ENCODE measurements around the gene EPHA6. TPM values are rescaled to one million over a fixed set of nuclear protein-coding genes. Genes with fewer than 3 reads are reported as not detected.

EPHA6 gene
- total RNA-seq, 2 experiments from 2014 or later: not detected

DNA sequence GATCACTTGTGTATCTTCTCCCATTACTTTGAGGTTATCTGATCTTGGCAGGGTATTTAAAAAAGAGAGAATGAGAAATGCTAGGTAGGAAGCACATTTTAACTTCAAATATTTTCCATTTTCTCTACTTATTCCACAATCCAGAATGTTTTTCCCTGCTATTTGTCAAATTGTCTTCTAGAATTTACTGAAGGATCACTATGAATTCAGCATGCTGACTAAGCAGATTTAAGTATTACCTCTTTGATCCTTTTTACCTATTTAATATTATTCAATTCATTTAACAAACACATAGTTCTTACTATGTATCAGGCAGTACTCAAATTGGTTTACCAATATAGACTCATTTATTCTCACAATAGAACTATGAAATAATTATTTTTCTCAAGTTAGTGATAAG lies 486.7 kb downstream of the EPHA6 start:
- no peaks in the 10 kb centered on the region for H3K4me1 Mint-ChIP-seq (ENCODE audit: low read depth)
- ChIA-PET CTCF (no interaction called here), POLR2A (no interaction called here)

DNA sequence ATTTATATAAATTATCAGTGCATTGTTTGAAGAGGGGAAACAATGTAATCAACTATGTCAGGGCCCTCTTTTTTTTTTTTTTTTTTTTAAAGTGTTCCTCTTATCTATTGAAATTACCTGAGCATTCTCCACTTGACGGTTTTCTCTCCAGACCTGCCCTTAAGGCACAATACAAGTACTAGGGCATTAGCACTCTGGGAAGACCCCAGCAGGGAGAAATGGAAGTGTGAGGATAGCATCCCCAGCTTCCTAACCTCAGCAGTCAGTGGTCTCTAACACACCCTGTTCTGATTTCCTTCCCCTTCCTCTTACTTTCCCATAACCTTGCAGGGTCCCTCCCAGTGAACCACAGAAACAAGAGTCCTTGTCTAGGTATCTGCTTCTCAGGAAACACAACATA lies 491.8 kb downstream of the EPHA6 start:
- no peaks in the 10 kb centered on the region for H3K4me1 ChIP-seq (ENCODE audit: insufficient read depth, low read length)
- H3K27ac ChIP-seq (ENCODE audit: low read depth in 1 of 2, low read length in 2 of 2): no peak overlapping the region
- ChIA-PET POLR2A (no interaction called here), CTCF (no interaction called here)
- no peak for ATAC-seq (ENCODE audit: poor library complexity)
- no peak for DNase-seq
- H3K4me1 Mint-ChIP-seq (ENCODE audit: low read depth): no peaks in the 10 kb centered on the region
- no peaks in the 10 kb centered on the region for H3K36me3 ChIP-seq (ENCODE audit: insufficient read depth, low read length)
- H3K36me3 Mint-ChIP-seq (ENCODE audit: low read depth): no peaks in the 10 kb centered on the region
- H3K9me3 Mint-ChIP-seq: peaks cover 3% of the 10 kb centered on the region
- H3K4me3 Mint-ChIP-seq: no peak overlapping the region
- TF ChIP-seq, protein P1, sequence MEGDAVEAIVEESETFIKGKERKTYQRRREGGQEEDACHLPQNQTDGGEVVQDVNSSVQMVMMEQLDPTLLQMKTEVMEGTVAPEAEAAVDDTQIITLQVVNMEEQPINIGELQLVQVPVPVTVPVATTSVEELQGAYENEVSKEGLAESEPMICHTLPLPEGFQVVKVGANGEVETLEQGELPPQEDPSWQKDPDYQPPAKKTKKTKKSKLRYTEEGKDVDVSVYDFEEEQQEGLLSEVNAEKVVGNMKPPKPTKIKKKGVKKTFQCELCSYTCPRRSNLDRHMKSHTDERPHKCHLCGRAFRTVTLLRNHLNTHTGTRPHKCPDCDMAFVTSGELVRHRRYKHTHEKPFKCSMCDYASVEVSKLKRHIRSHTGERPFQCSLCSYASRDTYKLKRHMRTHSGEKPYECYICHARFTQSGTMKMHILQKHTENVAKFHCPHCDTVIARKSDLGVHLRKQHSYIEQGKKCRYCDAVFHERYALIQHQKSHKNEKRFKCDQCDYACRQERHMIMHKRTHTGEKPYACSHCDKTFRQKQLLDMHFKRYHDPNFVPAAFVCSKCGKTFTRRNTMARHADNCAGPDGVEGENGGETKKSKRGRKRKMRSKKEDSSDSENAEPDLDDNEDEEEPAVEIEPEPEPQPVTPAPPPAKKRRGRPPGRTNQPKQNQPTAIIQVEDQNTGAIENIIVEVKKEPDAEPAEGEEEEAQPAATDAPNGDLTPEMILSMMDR (IDR thresholded peaks at IDR 0.05): no peak
- no peak overlapping the region for H3K27ac Mint-ChIP-seq
- H3K27me3 ChIP-seq (ENCODE audit: control insufficient read depth in 1 of 2, insufficient read depth in 2 of 2, low read length in 2 of 2): no peaks in the 10 kb centered on the region
- intact Hi-C loops (cut with DNase I, micrococcal nuclease): no loop called here
- H3K27me3 Mint-ChIP-seq: no peaks in the 10 kb centered on the region
- H3K9me3 ChIP-seq (ENCODE audit: control insufficient read depth in 1 of 2, insufficient read depth in 1 of 2, low read length in 2 of 2): no peaks in the 10 kb centered on the region
- H3K4me3 ChIP-seq (ENCODE audit: low read length): no peak overlapping the region

More for the DNA sequence above, 486.7 kb downstream of the EPHA6 start:
- TF ChIP-seq, protein P1 (IDR thresholded peaks at IDR 0.05): no peak
- no peaks in the 10 kb centered on the region for H3K27me3 Mint-ChIP-seq
- no peaks in the 10 kb centered on the region for H3K36me3 ChIP-seq (ENCODE audit: insufficient read depth, low read length)
- intact Hi-C loops (cut with DNase I, micrococcal nuclease): no loop called here
- peaks cover 3% of the 10 kb centered on the region for H3K9me3 Mint-ChIP-seq
- H3K36me3 Mint-ChIP-seq (ENCODE audit: low read depth): no peaks in the 10 kb centered on the region
- H3K4me3 Mint-ChIP-seq: no peak overlapping the region
- H3K4me1 ChIP-seq (ENCODE audit: insufficient read depth, low read length): no peaks in the 10 kb centered on the region
- H3K9me3 ChIP-seq (ENCODE audit: control insufficient read depth in 1 of 2, insufficient read depth in 1 of 2, low read length in 2 of 2): peaks cover 0 to under 1% of the 10 kb centered on the region in 2 experiments
- H3K27ac Mint-ChIP-seq: no peak overlapping the region
- DNase-seq (no peak), ATAC-seq (ENCODE audit: poor library complexity) (no peak)
- no peak overlapping the region for H3K27ac ChIP-seq (ENCODE audit: low read depth in 1 of 2, low read length in 2 of 2)
- H3K27me3 ChIP-seq (ENCODE audit: control insufficient read depth in 1 of 2, insufficient read depth in 2 of 2, low read length in 2 of 2): no peaks in the 10 kb centered on the region
- H3K4me3 ChIP-seq (ENCODE audit: low read length): no peak overlapping the region

DNA sequence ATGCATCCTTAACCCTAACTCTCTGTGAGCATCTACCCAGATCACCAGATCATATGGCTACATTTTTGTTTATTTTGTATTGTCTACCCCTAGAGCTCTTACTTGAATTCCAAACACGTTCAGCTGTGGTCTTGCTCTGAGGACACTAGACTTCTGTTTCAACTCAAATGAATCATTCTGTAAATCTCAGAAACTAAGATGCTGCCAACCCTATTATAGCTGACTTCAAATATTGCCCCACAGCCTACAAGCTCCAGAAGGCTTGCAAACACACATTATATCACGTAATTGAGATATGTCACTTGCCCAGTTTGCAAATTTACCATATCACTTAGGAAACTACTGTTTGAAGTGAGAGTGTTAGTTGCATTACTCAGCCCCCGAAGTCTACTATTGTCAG lies 524.0 kb downstream of the EPHA6 start:
- POLR2A ChIA-PET: no interaction called here
- intact Hi-C loops (cut with DNase I, micrococcal nuclease): no loop called here
- H3K27ac Mint-ChIP-seq: no peak overlapping the region
- no peaks in the 10 kb centered on the region for H3K4me1 Mint-ChIP-seq (ENCODE audit: low read depth)
- no peaks in the 10 kb centered on the region for H3K36me3 Mint-ChIP-seq (ENCODE audit: low read depth)
- TF ChIP-seq, protein P1 (IDR thresholded peaks at IDR 0.05): no peak
- CTCF ChIA-PET: no interaction called here
- no peak for ATAC-seq (ENCODE audit: poor library complexity)
- Histone ChIP-seq H3K4me1 (ENCODE audit: insufficient read depth, low read length) (no peaks in the 10 kb centered on the region), H3K27ac (ENCODE audit: low read depth in 1 of 2, low read length in 2 of 2) (no peak overlapping the region), H3K4me3 (ENCODE audit: low read length) (no peak overlapping the region), H3K36me3 (ENCODE audit: insufficient read depth, low read length) (no peaks in the 10 kb centered on the region), H3K9me3 (ENCODE audit: control insufficient read depth in 1 of 2, insufficient read depth in 1 of 2, low read length in 2 of 2) (no peaks in the 10 kb centered on the region), H3K27me3 (ENCODE audit: control insufficient read depth in 1 of 2, insufficient read depth in 2 of 2, low read length in 2 of 2) (no peaks in the 10 kb centered on the region)
- no peaks in the 10 kb centered on the region for H3K27me3 Mint-ChIP-seq
- no peak for DNase-seq
- H3K9me3 Mint-ChIP-seq: no peaks in the 10 kb centered on the region
- no peak overlapping the region for H3K4me3 Mint-ChIP-seq
